GM12878 (cell line): ENCODE measurements around the gene AGBL5. TPM values are rescaled to one million over a fixed set of nuclear protein-coding genes. Genes with fewer than 3 reads are reported as not detected.
A peak's percentile ranks its signal among the peaks of the same experiment; 100 is the strongest.

ENCODE experiments used
- ATAC-seq: fragments of 200-7000 bp; cut with Tn5 transposase; 3 replicates; pipeline ENCODE4 v1.9.1; 2020; ENCODE audit warnings: mild to moderate bottlenecking, moderate library complexity
- BruUV-seq: library from RNA; stranded (reverse); fragments of 400-500 nt; replicated peaks from 2 replicates; lab custom pipeline; 2021; lab: Mats Ljungman, UMichigan
- CTCF ChIA-PET: fragments of 300-600 bp; sonication (Branson Sonifier 250); formaldehyde crosslinking; extraction: SDS; loops from one replicate; lab custom pipeline; 2021; ENCODE audit warnings: inconsistent platforms; lab: Yijun Ruan, JAX
- POLR2A ChIA-PET: fragments of 350-600 bp; formaldehyde crosslinking; extraction: SDS; loops from one replicate; lab custom pipeline; 2021; ENCODE audit warnings: inconsistent platforms; lab: Charles Lee
- RAD21 ChIA-PET: fragments of 300-600 bp; sonication (Branson Sonifier 250); formaldehyde crosslinking; loops from one replicate; lab custom pipeline; 2023; ENCODE audit warnings: antibody characterized with exemption; ENCODE audit not compliant: unreplicated experiment; lab: Charles Lee
- SMC1A ChIA-PET: fragments of 300-600 bp; sonication (Branson Sonifier 250); formaldehyde crosslinking; loops from one replicate; lab custom pipeline; 2023; ENCODE audit not compliant: unreplicated experiment, uncharacterized antibody; lab: Charles Lee
- DNase-seq: peaks from one replicate; pipeline ENCODE4 v3.0.0-alpha.2; 2011; ENCODE audit warnings: low read depth, low spot score
- FAIRE-seq: peaks from 3 replicates; lab custom pipeline; 2011; peaks lifted over from hg19 to GRCh38; lab: Jason Lieb, UNC
- H2AFZ ChIP-seq: 2 replicates; pipeline ENCODE4 v1.6.0; 2011; ENCODE audit warnings: low read depth, low read length, control low read depth; ENCODE audit not compliant: control insufficient read depth
- H3K27ac ChIP-seq: 2 replicates; pipeline ENCODE4 v1.5.1; 2011; ENCODE audit warnings: control low read depth; ENCODE audit not compliant: control insufficient read depth, insufficient read depth
- H3K27me3 ChIP-seq, 2 experiments: replicated peaks in 1 of 2; 2 replicates each; pipeline versions ENCODE4 v1.6.0 to v1.6.1; 2011; ENCODE audit warnings: low read length in 1 of 2; ENCODE audit not compliant: control insufficient read depth in 2 of 2, insufficient read depth in 2 of 2
- H3K36me3 ChIP-seq, 2 experiments: 2 replicates each; pipeline ENCODE4 v1.5.1; 2011; ENCODE audit warnings: low read length in 1 of 2; ENCODE audit not compliant: control insufficient read depth in 2 of 2, insufficient read depth in 2 of 2
- H3K4me1 ChIP-seq: 2 replicates; pipeline ENCODE4 v1.6.1; 2011; ENCODE audit warnings: mild to moderate bottlenecking, low read length, moderate library complexity, mixed read lengths; ENCODE audit not compliant: control insufficient read depth, insufficient read depth
- H3K4me2 ChIP-seq: 2 replicates; pipeline ENCODE4 v1.6.0; 2011; ENCODE audit warnings: control low read depth; ENCODE audit not compliant: control insufficient read depth, insufficient read depth
- H3K4me3 ChIP-seq: fragments of 200-600 bp; sonication (generic); 2 replicates; pipeline ENCODE4 v1.5.1; 2016
- H3K79me2 ChIP-seq: 2 replicates; pipeline ENCODE4 v1.6.0; 2011; ENCODE audit warnings: low read length; ENCODE audit not compliant: control insufficient read depth, insufficient read depth
- H3K9ac ChIP-seq: 2 replicates; pipeline ENCODE4 v1.8.0; 2011; ENCODE audit warnings: low read length, control low read depth, mixed read lengths; ENCODE audit not compliant: control insufficient read depth, insufficient read depth
- H3K9me3 ChIP-seq: replicated peaks from 3 replicates; pipeline ENCODE4 v1.5.1; 2011; ENCODE audit warnings: mild to moderate bottlenecking, low read length; ENCODE audit not compliant: control insufficient read depth, insufficient read depth
- H4K20me1 ChIP-seq: 2 replicates; pipeline ENCODE4 v1.6.0; 2011; ENCODE audit not compliant: control insufficient read depth, insufficient read depth
- BRCA1 ChIP-seq: IDR thresholded peaks from 2 replicates; pipeline ENCODE4 v1.6.1; 2011; ENCODE audit warnings: low read depth, low read length, improper control_type of control experiment
- POLR2A ChIP-seq: IDR thresholded peaks from 2 replicates; pipeline ENCODE4 v1.6.1; 2011; ENCODE audit warnings: low read depth, mild to moderate bottlenecking, low read length
- WGBS: methylation state at CpG from one replicate; pipeline ENCODE4 v1.1.6; 2016; ENCODE audit warnings: low lambda C conversion rate; ENCODE audit not compliant: insufficient replicate concordance, insufficient coverage; ENCODE audit errors: missing lambda C conversion rate; 5-methylcytosine and 5-hydroxymethylcytosine counted together
- in situ Hi-C: fragments of 300-500 bp; cut with MboI; formaldehyde crosslinking; loops from 9 replicates; pipeline ENCODE4 v1.14.3; 2018; ENCODE audit warnings: mixed read lengths
- intact Hi-C: fragments of 100-400 bp; cut with micrococcal nuclease; formaldehyde crosslinking; loops from one replicate; pipeline ENCODE4 v1.14.2; 2022; ENCODE audit not compliant: unreplicated experiment
- polyA plus RNA-seq, 11 experiments: library from polyadenylated mRNA; depleted of rRNA in 4 of 11; unstranded in 6 of 11; stranded (reverse) in 5 of 11; fragments of >200 nt; fragmentation: Nextera tagmentation in 4 of 11; fragmentation: Illumina TruSeq in 1 of 11; extraction: Ambion mirVana in 4 of 11; extraction: Trizol in 1 of 11; gene quantifications; 1 replicate in 1 of 11; 2 replicates in 10 of 11; pipeline versions ENCODE4 v1.2.1 to v1.2.3, GENCODE V29; 2011 to 2016; ENCODE audit warnings: inconsistent platforms in 2 of 11, missing spikeins in 2 of 11, low read depth in 1 of 11
- total RNA-seq, 4 experiments: library from RNA; depleted of rRNA in 3 of 4; stranded (reverse); fragments of >200 nt in 3 of 4; fragmentation: Illumina TruSeq in 1 of 4; extraction: Trizol in 1 of 4; gene quantifications; 2 replicates each; pipeline versions ENCODE4 v1.2.1 to v1.2.3, GENCODE V29; 2013 to 2021

AGBL5 gene
- total and polyA plus RNA-seq, 10 of the 15 experiments (the other 5 are each of a cell fraction or from before 2014, with no cell fraction given) = 1.9 to 28.5 (median 19.5) TPM

GRCh38 chr2:27042985-27043634 lies 8.4 kb upstream of the AGBL5 start:
- Histone ChIP-seq H3K27me3 (no peaks in the 10 kb centered on the region), H3K9ac (no peak overlapping the region), H3K4me1 (peaks cover 33% of the 10 kb centered on the region)
- no peak for ATAC-seq
- 83% methylated on average over 7 of the region's 7 CpGs for WGBS
- in situ Hi-C loops = no loop called here
- SMC1A ChIA-PET = interaction anchor here (0.8 to 2.8 kb wide), 6 partner anchors 8 to 74 kb away, joined by 3 to 15 read pairs (median 4); partner anchors contain the start of genes AGBL5 and TMEM214
- TF ChIP-seq POLR2A (peak; percentile 54; the same call in 1 of the 2 replicates), BRCA1 (no peak)
- TF ChIP-seq, all 136 proteins: peak for 1
- RAD21 ChIA-PET = interaction anchor here (0.6 to 4.1 kb wide), 2 partner anchors 8 to 39 kb away, joined by 3 to 31 read pairs; partner anchors contain the start of gene AGBL5
- Histone ChIP-seq H3K79me2 (no peaks in the 10 kb centered on the region), H3K4me3 (no peak overlapping the region), H3K36me3 (peaks cover 22 to 27% of the 10 kb centered on the region in 2 experiments), H3K9me3 (no peaks in the 10 kb centered on the region), H3K4me2 (no peak overlapping the region), H4K20me1 (no peaks in the 10 kb centered on the region), H3K27ac (no peak overlapping the region), H2AFZ (no peak overlapping the region)
- BruUV-seq = no TSS peak
- FAIRE-seq (peak; percentile 57), DNase-seq (no peak)
- CTCF ChIA-PET = interaction anchor here (1.1 kb wide), 1 partner anchor 81 kb away, joined by 3 read pairs; no protein-coding TSS in a partner anchor
- intact Hi-C loops = no loop called here
- POLR2A ChIA-PET = interaction anchor here (0.8 to 1.4 kb wide), 3 partner anchors 8 to 10 kb away, joined by 4 read pairs; partner anchors contain the start of gene AGBL5
